ENCODE data around the gene GAL. TPM values are rescaled to one million over a fixed set of nuclear protein-coding genes. Genes with fewer than 3 reads are reported as not detected.

Gene GAL
- total RNA-seq, 1 experiment from 2014 or later: 72.6 TPM

GRCh38 chr11:68689737-68690625, 5.6 kb downstream of the GAL start:
- H3K27me3 ChIP-seq (replicated peaks; ENCODE audit: control insufficient read depth, insufficient read depth, low read length): no peaks in the 10 kb centered on the region
- intact Hi-C loops (cut with micrococcal nuclease; ENCODE audit: unreplicated experiment): no loop called here
- peaks cover 7% of the 10 kb centered on the region for H3K4me1 Mint-ChIP-seq (ENCODE audit: low read depth, unreplicated experiment)
- peaks cover 6% of the 10 kb centered on the region for H3K9me3 Mint-ChIP-seq (ENCODE audit: unreplicated experiment)
- H3K9me3 ChIP-seq: peaks cover 7% of the 10 kb centered on the region; the same call in 1 of the 2 replicates
- ChIA-PET CTCF (interaction anchor here (0.7 kb wide), 1 partner anchor 208 kb away, joined by 3 read pairs; no protein-coding TSS in a partner anchor), POLR2A (interaction anchor here (0.6 kb wide), 1 partner anchor 63 kb away, joined by 3 read pairs; no protein-coding TSS in a partner anchor)
- no peak overlapping the region for H3K4me3 Mint-ChIP-seq (ENCODE audit: unreplicated experiment)
- TF ChIP-seq CTCF (IDR thresholded peaks at IDR 0.05; ENCODE audit: insufficient read depth in 1 of 2, low read depth in 1 of 2, low read length in 1 of 2, severe bottlenecking in 1 of 2, unreplicated experiment in 1 of 2): no peak
- H3K36me3 Mint-ChIP-seq (ENCODE audit: insufficient read depth, unreplicated experiment): peaks cover 11% of the 10 kb centered on the region
- BruUV-seq (replicated peaks): no TSS peak
- 0 out of 2 replicates have a peak, but pooled peaks cover 2% of the 10 kb centered on the region for H3K4me1 ChIP-seq
- no peak for DNase-seq
- no peak overlapping the region for H3K27ac Mint-ChIP-seq (ENCODE audit: unreplicated experiment)
- H3K27me3 Mint-ChIP-seq (ENCODE audit: insufficient read depth, unreplicated experiment): peaks cover 1% of the 10 kb centered on the region
- H3K4me3 ChIP-seq (ENCODE audit: low read depth, low read length): no peak overlapping the region
- no peaks in the 10 kb centered on the region for H3K36me3 ChIP-seq (ENCODE audit: control insufficient read depth, insufficient read depth, low read length)

GRCh38 chr11:68690671-68691401, 6.5 kb downstream of the GAL start:
- no peaks in the 10 kb centered on the region for H3K36me3 ChIP-seq (ENCODE audit: control insufficient read depth, insufficient read depth, low read length)
- H3K27me3 Mint-ChIP-seq (ENCODE audit: insufficient read depth, unreplicated experiment): peaks cover 3% of the 10 kb centered on the region
- H3K9me3 Mint-ChIP-seq (ENCODE audit: unreplicated experiment): peaks cover 11% of the 10 kb centered on the region
- CTCF ChIA-PET: interaction anchor here (0.6 kb wide), 2 partner anchors 80 to 162 kb away, joined by 4 read pairs; no protein-coding TSS in a partner anchor
- POLR2A ChIA-PET: interaction anchor here (0.6 kb wide), 1 partner anchor 62 kb away, joined by 3 read pairs; no protein-coding TSS in a partner anchor
- no TSS peak for BruUV-seq (replicated peaks)
- peak in 1 of 2 experiments; percentile 17 for DNase-seq
- H3K4me3 Mint-ChIP-seq (ENCODE audit: unreplicated experiment): no peak overlapping the region
- no peaks in the 10 kb centered on the region for H3K27me3 ChIP-seq (replicated peaks; ENCODE audit: control insufficient read depth, insufficient read depth, low read length)
- no peak for TF ChIP-seq CTCF (IDR thresholded peaks at IDR 0.05; ENCODE audit: insufficient read depth in 1 of 2, low read depth in 1 of 2, low read length in 1 of 2, severe bottlenecking in 1 of 2, unreplicated experiment in 1 of 2)
- H3K9me3 ChIP-seq: peaks cover 9% of the 10 kb centered on the region; the same call in 1 of the 2 replicates
- intact Hi-C loops (cut with micrococcal nuclease; ENCODE audit: unreplicated experiment): no loop called here
- no peak overlapping the region for H3K27ac Mint-ChIP-seq (ENCODE audit: unreplicated experiment)
- no peaks in the 10 kb centered on the region for H3K4me1 ChIP-seq
- H3K36me3 Mint-ChIP-seq (ENCODE audit: insufficient read depth, unreplicated experiment): peaks cover 11% of the 10 kb centered on the region
- no peak overlapping the region for H3K4me3 ChIP-seq (ENCODE audit: low read depth, low read length)
- peaks cover 4% of the 10 kb centered on the region for H3K4me1 Mint-ChIP-seq (ENCODE audit: low read depth, unreplicated experiment)

GRCh38 chr11:68691402-68691784, 7.0 kb downstream of the GAL start:
- no peak overlapping the region for H3K27ac Mint-ChIP-seq (ENCODE audit: unreplicated experiment)
- CTCF ChIA-PET: interaction anchor here (0.6 kb wide), 2 partner anchors 81 to 163 kb away, joined by 4 read pairs; no protein-coding TSS in a partner anchor

More at GRCh38 chr11:68691402-68691784, 7.0 kb downstream of the GAL start:
- Mint-ChIP-seq H3K36me3 (ENCODE audit: insufficient read depth, unreplicated experiment) (peaks cover 11% of the 10 kb centered on the region), H3K4me3 (ENCODE audit: unreplicated experiment) (no peak overlapping the region), H3K27me3 (ENCODE audit: insufficient read depth, unreplicated experiment) (peaks cover 3% of the 10 kb centered on the region), H3K4me1 (ENCODE audit: low read depth, unreplicated experiment) (no peaks in the 10 kb centered on the region), H3K9me3 (ENCODE audit: unreplicated experiment) (peaks cover 11% of the 10 kb centered on the region)
- Histone ChIP-seq H3K4me1 (no peaks in the 10 kb centered on the region), H3K36me3 (ENCODE audit: control insufficient read depth, insufficient read depth, low read length) (no peaks in the 10 kb centered on the region), H3K4me3 (ENCODE audit: low read depth, low read length) (no peak overlapping the region), H3K27me3 (replicated peaks; ENCODE audit: control insufficient read depth, insufficient read depth, low read length) (no peaks in the 10 kb centered on the region), H3K9me3 (peaks cover 14% of the 10 kb centered on the region; the same call in 1 of the 2 replicates)
- peak in 1 of 2 experiments; percentile 28 for DNase-seq
- no TSS peak for BruUV-seq (replicated peaks)
- no peak for TF ChIP-seq CTCF (IDR thresholded peaks at IDR 0.05; ENCODE audit: insufficient read depth in 1 of 2, low read depth in 1 of 2, low read length in 1 of 2, severe bottlenecking in 1 of 2, unreplicated experiment in 1 of 2)
- intact Hi-C loops (cut with micrococcal nuclease; ENCODE audit: unreplicated experiment): no loop called here
- POLR2A ChIA-PET: no interaction called here
